Adrenal gland (tissue), 5 donors: ENCODE measurements around the gene DYNLRB2.

Experiments used
- POLR2A ChIP-seq, 2 donors: fragments of 450-650 bp; IDR thresholded peaks; one replicate each; pipeline ENCODE4 v1.6.1; 2017; ENCODE audit warnings: antibody characterized with exemption in 2 of 2, mild to moderate bottlenecking in 2 of 2, moderate library complexity in 1 of 2
- TF ChIP-seq, protein P1 (sequence below), 6 experiments: fragments of 450-650 bp in 4 of 6; fragments of 200-600 bp in 2 of 6; sonication (generic) in 1 of 6; IDR thresholded peaks; 1 replicate in 5 of 6; 2 replicates in 1 of 6; pipeline versions ENCODE4 v1.5.1 to v1.8.0; 2016 to 2021; ENCODE audit warnings: antibody characterized with exemption in 6 of 6, mild to moderate bottlenecking in 2 of 6, moderate library complexity in 1 of 6
- donor health status: DM: no; HTN: no; CAD: no.

DNA sequence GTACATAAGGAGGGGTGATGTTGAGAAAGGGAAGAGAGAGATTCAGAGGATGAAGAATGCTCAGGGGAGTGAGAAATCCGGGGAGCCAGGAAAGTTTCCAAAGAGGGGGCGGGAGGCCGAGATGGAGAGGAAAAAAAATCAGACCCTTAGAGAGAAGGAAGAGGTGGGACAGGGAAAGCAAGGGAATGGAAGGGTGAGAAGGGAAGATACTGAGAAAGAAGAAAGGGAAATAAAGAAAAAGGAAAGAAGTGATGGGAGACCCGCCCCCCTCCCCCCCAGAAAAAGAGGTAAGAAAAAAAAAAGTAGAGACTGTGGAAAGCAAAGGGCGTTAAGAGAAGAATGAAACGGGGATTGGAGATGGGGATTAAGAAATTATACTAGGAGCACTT, 507 bp downstream of the DYNLRB2 start:
- TF ChIP-seq POLR2A (IDR thresholded peaks at IDR 0.05) = no peak
- TF ChIP-seq, protein P1, sequence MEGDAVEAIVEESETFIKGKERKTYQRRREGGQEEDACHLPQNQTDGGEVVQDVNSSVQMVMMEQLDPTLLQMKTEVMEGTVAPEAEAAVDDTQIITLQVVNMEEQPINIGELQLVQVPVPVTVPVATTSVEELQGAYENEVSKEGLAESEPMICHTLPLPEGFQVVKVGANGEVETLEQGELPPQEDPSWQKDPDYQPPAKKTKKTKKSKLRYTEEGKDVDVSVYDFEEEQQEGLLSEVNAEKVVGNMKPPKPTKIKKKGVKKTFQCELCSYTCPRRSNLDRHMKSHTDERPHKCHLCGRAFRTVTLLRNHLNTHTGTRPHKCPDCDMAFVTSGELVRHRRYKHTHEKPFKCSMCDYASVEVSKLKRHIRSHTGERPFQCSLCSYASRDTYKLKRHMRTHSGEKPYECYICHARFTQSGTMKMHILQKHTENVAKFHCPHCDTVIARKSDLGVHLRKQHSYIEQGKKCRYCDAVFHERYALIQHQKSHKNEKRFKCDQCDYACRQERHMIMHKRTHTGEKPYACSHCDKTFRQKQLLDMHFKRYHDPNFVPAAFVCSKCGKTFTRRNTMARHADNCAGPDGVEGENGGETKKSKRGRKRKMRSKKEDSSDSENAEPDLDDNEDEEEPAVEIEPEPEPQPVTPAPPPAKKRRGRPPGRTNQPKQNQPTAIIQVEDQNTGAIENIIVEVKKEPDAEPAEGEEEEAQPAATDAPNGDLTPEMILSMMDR (IDR thresholded peaks at IDR 0.05) = no peak
